OCI-LY1 (cell line): ENCODE results near the gene ATM.
A peak's percentile ranks its signal among the peaks of the same experiment; 100 is the strongest.

ENCODE experiments used
- H2AFZ ChIP-seq: fragments of 200-600 bp; sonication (generic), shearing (Covaris generic); 2 replicates; pipeline ENCODE4 v1.6.0; 2014; ENCODE audit warnings: antibody characterized with exemption, mild to moderate bottlenecking, low read length
- H3F3A ChIP-seq: fragments of 200-600 bp; sonication (generic), shearing (Covaris generic); 2 replicates; pipeline ENCODE4 v1.6.0; 2014; ENCODE audit warnings: mild to moderate bottlenecking, antibody characterized with exemption, low read length, moderate library complexity; ENCODE audit not compliant: insufficient read depth
- H3K27ac ChIP-seq: fragments of 200-600 bp; sonication (generic); 2 replicates; pipeline ENCODE4 v1.5.1; 2014; ENCODE audit warnings: low read length, mixed run types, mild to moderate bottlenecking, low read depth; ENCODE audit not compliant: poor library complexity, severe bottlenecking
- H3K27me3 ChIP-seq: fragments of 200-600 bp; sonication (generic); 2 replicates; pipeline ENCODE4 v1.6.0; 2014; ENCODE audit warnings: antibody characterized with exemption, mild to moderate bottlenecking, low read length, moderate library complexity; ENCODE audit not compliant: insufficient read depth
- H3K36me3 ChIP-seq: fragments of 200-600 bp; sonication (generic); 2 replicates; pipeline ENCODE4 v1.6.1; 2014; ENCODE audit warnings: mild to moderate bottlenecking, antibody characterized with exemption, low read length, moderate library complexity, mixed read lengths; ENCODE audit not compliant: insufficient read depth
- H3K4me1 ChIP-seq: fragments of 200-600 bp; sonication (generic); 2 replicates; pipeline ENCODE4 v1.5.1; 2014; ENCODE audit warnings: mild to moderate bottlenecking, low read length, moderate library complexity; ENCODE audit not compliant: insufficient read depth, severe bottlenecking
- H3K4me2 ChIP-seq: fragments of 200-600 bp; sonication (generic), shearing (Covaris generic); 2 replicates; pipeline ENCODE4 v1.6.1; 2014; ENCODE audit warnings: low read length
- H3K4me3 ChIP-seq: fragments of 200-600 bp; sonication (generic); 2 replicates; pipeline ENCODE4 v1.5.1; 2014; ENCODE audit warnings: low read length, low read depth, mild to moderate bottlenecking, mixed read lengths; ENCODE audit not compliant: poor library complexity, severe bottlenecking
- H3K79me2 ChIP-seq: fragments of 200-600 bp; shearing (Covaris generic); 2 replicates; pipeline ENCODE4 v1.6.1; 2016; ENCODE audit warnings: mixed run types, low read length, mixed read lengths; ENCODE audit not compliant: insufficient read depth
- H3K9ac ChIP-seq: fragments of 200-600 bp; sonication (generic), shearing (Covaris generic); 2 replicates; pipeline ENCODE4 v1.6.1; 2014; ENCODE audit warnings: mild to moderate bottlenecking, low read length, mixed read lengths
- H3K9me2 ChIP-seq: fragments of 200-600 bp; sonication (generic), shearing (Covaris generic); 2 replicates; pipeline ENCODE4 v1.6.1; 2014; ENCODE audit warnings: low read depth, mild to moderate bottlenecking, low read length, mixed read lengths
- H3K9me3 ChIP-seq: fragments of 200-600 bp; shearing (Covaris generic); 2 replicates; pipeline ENCODE4 v1.6.1; 2014; ENCODE audit warnings: low read length, mixed read lengths
- H4K20me1 ChIP-seq: fragments of 200-600 bp; sonication (generic), shearing (Covaris generic); 2 replicates; pipeline ENCODE4 v1.6.0; 2016; ENCODE audit warnings: mild to moderate bottlenecking, low read length; ENCODE audit not compliant: insufficient read depth
- EZH2 ChIP-seq: fragments of 200-600 bp; sonication (generic), shearing (Covaris generic); IDR thresholded peaks from 2 replicates; pipeline ENCODE4 v1.8.0; 2017; ENCODE audit warnings: borderline replicate concordance, mixed run types, mild to moderate bottlenecking, antibody characterized with exemption, low read length, moderate library complexity, mixed read lengths
- TF ChIP-seq, protein P1 (sequence below): fragments of 200-600 bp; sonication (generic), shearing (Covaris generic); IDR thresholded peaks from 2 replicates; pipeline ENCODE4 v1.5.1; 2017; ENCODE audit warnings: mild to moderate bottlenecking, antibody characterized with exemption, low read length, moderate library complexity, mixed read lengths

Gene ATM

GRCh38 chr11:108289699-108290098 lies 66.8 kb downstream of the ATM start:
- H3F3A ChIP-seq, result no peaks in the 10 kb centered on the region
- TF ChIP-seq, protein P1, sequence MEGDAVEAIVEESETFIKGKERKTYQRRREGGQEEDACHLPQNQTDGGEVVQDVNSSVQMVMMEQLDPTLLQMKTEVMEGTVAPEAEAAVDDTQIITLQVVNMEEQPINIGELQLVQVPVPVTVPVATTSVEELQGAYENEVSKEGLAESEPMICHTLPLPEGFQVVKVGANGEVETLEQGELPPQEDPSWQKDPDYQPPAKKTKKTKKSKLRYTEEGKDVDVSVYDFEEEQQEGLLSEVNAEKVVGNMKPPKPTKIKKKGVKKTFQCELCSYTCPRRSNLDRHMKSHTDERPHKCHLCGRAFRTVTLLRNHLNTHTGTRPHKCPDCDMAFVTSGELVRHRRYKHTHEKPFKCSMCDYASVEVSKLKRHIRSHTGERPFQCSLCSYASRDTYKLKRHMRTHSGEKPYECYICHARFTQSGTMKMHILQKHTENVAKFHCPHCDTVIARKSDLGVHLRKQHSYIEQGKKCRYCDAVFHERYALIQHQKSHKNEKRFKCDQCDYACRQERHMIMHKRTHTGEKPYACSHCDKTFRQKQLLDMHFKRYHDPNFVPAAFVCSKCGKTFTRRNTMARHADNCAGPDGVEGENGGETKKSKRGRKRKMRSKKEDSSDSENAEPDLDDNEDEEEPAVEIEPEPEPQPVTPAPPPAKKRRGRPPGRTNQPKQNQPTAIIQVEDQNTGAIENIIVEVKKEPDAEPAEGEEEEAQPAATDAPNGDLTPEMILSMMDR, result no peak
- TF ChIP-seq EZH2, result no peak
- no peaks in the 10 kb centered on the region for H3K79me2 ChIP-seq
- peaks cover 15% of the 10 kb centered on the region for H3K4me1 ChIP-seq
- H3K9ac ChIP-seq, result no peak overlapping the region; the same call in 1 of the 2 replicates
- peaks cover 84% of the 10 kb centered on the region for H3K36me3 ChIP-seq
- peak overlapping the region; percentile 39; the same call in 1 of the 2 replicates for H3K4me2 ChIP-seq
- H2AFZ ChIP-seq, result no peak overlapping the region
- no peak overlapping the region for H3K4me3 ChIP-seq
- peak overlapping the region; percentile 70 for H3K27ac ChIP-seq
- H3K27me3 ChIP-seq, result no peaks in the 10 kb centered on the region
- H3K9me2 ChIP-seq, result no peaks in the 10 kb centered on the region
- no peaks in the 10 kb centered on the region for H3K9me3 ChIP-seq
- no peaks in the 10 kb centered on the region for H4K20me1 ChIP-seq

- peaks cover 84% of the 10 kb centered on the region for H3K36me3 ChIP-seq
- H3K27ac ChIP-seq, result no peak overlapping the region
Observed at GRCh38 chr11:108293229-108293628, 70.4 kb downstream of the ATM start.

GRCh38 chr11:108302121-108302785 lies 79.4 kb downstream of the ATM start:
- no peaks in the 10 kb centered on the region for H3K27me3 ChIP-seq
- H3K9ac ChIP-seq, result no peak overlapping the region
- H3K4me1 ChIP-seq, result no peaks in the 10 kb centered on the region
- no peak overlapping the region for H3K4me2 ChIP-seq
- H4K20me1 ChIP-seq, result no peaks in the 10 kb centered on the region
- H3K4me3 ChIP-seq, result no peak overlapping the region
- no peak overlapping the region for H2AFZ ChIP-seq
- no peaks in the 10 kb centered on the region for H3F3A ChIP-seq
- TF ChIP-seq EZH2, result no peak
- TF ChIP-seq, protein P1, result no peak
- peaks cover 95% of the 10 kb centered on the region for H3K36me3 ChIP-seq
- H3K9me2 ChIP-seq, result no peaks in the 10 kb centered on the region
- no peaks in the 10 kb centered on the region for H3K9me3 ChIP-seq
- no peaks in the 10 kb centered on the region for H3K79me2 ChIP-seq
- H3K27ac ChIP-seq, result no peak overlapping the region

More at GRCh38 chr11:108293229-108293628, 70.4 kb downstream of the ATM start:
- TF ChIP-seq, protein P1, result no peak
- TF ChIP-seq EZH2, result no peak
- H2AFZ ChIP-seq, result no peak overlapping the region
- H3K79me2 ChIP-seq, result no peaks in the 10 kb centered on the region
- H3K9me3 ChIP-seq, result no peaks in the 10 kb centered on the region
- H3K4me2 ChIP-seq, result no peak overlapping the region
- no peaks in the 10 kb centered on the region for H4K20me1 ChIP-seq
- no peaks in the 10 kb centered on the region for H3K9me2 ChIP-seq
- no peak overlapping the region for H3K9ac ChIP-seq
- no peak overlapping the region for H3K4me3 ChIP-seq
- no peaks in the 10 kb centered on the region for H3K27me3 ChIP-seq
- no peaks in the 10 kb centered on the region for H3F3A ChIP-seq
- peaks cover 15% of the 10 kb centered on the region for H3K4me1 ChIP-seq
